Effector CD8-positive, alpha-beta T cell (primary cell): ENCODE data around the gene INTS6L.
A peak's percentile ranks its signal among the peaks of the same experiment; 100 is the strongest.

Source experiments
- DNase-seq: peaks from one replicate; lab custom pipeline; 2025; lab: John Stamatoyannopoulos, UW
- total RNA-seq, 4 experiments: gene quantifications; one replicate each; lab custom pipeline; 2026; lab: John Stamatoyannopoulos, UW

Gene INTS6L, protein sequence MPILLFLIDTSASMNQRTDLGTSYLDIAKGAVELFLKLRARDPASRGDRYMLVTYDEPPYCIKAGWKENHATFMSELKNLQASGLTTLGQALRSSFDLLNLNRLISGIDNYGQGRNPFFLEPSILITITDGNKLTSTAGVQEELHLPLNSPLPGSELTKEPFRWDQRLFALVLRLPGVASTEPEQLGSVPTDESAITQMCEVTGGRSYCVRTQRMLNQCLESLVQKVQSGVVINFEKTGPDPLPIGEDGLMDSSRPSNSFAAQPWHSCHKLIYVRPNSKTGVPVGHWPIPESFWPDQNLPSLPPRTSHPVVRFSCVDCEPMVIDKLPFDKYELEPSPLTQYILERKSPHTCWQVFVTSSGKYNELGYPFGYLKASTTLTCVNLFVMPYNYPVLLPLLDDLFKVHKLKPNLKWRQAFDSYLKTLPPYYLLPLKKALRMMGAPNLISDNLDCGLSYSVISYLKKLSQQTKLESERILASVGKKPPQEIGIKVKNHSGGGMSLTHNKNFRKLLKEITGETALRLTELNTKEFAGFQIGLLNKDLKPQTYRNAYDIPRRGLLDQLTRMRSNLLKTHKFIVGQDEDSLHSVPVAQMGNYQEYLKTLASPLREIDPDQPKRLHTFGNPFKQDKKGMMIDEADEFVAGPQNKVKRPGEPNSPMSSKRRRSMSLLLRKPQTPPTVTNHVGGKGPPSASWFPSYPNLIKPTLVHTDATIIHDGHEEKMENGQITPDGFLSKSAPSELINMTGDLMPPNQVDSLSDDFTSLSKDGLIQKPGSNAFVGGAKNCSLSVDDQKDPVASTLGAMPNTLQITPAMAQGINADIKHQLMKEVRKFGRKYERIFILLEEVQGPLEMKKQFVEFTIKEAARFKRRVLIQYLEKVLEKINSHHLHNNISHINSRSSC
- total RNA-seq, result 88.4 to 104 (median 95.9) reads per million in 4 experiments

DNA sequence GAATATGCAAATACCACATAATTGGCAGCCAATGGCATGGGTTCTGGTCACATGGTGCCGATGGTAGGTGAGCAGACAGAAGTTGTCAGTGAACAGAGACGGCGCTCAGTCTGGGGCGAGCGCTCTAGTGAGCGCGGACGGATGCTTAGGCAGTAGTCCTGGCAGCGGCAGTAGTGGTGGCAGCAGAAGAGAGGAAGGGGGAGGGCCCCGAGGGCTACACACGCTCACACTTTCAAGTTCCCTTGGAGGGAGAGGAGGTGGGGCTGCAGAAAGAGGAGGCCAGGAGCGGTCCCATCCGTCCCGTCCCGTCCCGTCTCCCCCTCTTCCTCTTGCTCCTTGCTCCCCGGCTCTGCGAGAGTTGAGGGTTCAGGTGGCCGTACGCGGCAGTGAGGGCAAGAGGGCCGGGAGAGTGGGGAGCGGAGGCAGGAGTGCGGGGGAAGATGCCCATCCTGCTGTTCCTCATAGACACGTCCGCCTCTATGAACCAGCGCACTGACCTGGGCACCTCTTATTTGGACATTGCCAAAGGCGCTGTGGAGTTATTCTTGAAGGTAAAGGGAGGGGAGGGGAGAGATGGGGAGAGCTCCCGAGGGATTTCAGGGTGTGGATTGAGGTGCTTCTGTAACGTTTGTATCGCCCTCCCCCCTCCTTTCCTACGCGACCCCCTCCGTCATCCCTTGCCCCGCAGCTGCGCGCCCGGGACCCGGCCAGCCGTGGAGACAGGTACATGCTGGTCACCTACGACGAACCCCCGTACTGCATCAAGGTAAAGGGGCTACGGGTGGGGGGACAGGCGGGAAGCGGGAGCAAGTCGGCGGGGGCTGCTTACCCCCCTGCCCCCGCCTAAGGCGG, at the start of gene INTS6L:
INTS6L (plus strand) TSS at position 108 of the 852 bp plus-strand sequence; CDS start at position 441, 333 bp downstream.
- DNase-seq, result peak; percentile 81

DNA sequence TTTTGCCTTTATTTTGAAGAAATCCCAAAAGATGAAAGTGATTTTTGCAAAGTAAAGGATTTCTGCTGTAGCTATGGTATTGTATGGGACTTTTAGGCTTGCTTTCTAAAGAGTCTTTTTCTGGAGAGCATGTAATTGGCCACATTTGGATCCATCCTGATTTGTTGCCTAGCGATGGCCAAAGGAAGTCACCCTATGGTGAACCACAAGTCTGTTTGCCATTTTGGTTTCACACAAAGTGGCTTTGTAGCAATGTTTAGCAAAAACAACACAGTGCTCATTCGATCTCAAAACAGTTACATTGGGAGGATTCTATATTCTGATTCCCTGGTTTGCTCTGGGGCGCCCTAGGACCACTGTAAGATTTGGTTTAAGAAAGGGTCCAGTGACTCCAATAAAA, 44.1 kb upstream of the INTS6L start:
- DNase-seq, result no peak

DNA sequence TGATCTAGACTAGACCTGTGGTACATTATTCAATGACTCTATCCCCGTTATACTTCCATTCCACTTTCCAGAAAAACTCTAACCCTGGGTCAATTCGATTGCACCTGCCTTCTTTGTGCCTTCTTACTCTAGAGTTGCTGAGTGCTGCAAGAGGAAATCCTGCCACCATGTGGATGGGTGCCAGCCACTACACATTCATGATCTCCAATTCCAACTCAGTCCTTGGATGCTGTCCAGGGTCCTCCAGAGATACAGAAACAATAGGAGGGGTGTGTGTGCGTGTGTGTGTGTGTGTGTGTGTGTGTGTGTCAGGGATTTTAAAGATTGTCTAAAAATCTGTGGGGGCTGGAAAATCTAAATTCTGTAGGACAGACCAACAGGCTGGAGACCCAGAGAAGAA, 42.9 kb upstream of the INTS6L start:
- DNase-seq, result no peak

DNA sequence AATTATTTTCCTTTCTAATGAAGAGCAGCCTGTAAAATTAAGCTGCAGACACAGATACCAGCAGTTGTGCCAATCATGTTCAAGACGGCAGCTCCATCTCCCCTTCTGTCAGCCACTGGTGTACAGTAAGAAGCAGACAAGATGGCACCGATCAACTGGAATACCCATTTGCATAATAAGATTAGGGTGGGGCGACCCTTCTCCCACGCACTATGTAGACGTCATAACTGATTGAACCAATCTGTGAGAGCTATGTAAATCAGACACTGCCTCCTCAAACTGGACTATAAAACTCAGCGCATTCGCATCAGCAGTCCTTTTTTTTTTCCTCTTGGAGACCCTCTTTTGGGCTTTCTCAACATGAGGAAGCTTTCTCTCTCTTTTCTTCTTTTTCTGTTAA, 40.4 kb upstream of the INTS6L start:
- DNase-seq, result no peak

DNA sequence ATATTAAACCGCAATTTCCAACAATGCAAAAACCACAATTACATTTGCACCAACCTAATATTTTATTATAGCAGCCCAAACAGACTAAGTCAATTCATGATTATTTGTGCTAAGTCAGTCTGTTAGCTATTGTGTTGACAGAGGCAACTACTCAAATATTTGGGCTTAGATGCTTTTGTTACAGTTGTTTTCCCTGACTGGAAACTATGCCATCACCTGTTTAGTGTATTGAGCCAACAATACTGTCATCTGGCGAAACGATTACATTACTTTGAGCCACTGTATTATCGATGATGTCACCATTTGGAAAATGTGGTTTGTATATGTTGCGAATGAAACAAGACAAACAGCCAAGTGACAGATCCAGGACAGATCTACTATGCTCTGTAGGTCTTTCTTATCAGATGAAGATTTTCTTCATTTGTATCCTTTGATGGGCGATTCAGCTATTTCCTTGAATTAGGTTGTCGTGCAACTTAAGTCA, 38.7 kb upstream of the INTS6L start:
- DNase-seq, result no peak

DNA sequence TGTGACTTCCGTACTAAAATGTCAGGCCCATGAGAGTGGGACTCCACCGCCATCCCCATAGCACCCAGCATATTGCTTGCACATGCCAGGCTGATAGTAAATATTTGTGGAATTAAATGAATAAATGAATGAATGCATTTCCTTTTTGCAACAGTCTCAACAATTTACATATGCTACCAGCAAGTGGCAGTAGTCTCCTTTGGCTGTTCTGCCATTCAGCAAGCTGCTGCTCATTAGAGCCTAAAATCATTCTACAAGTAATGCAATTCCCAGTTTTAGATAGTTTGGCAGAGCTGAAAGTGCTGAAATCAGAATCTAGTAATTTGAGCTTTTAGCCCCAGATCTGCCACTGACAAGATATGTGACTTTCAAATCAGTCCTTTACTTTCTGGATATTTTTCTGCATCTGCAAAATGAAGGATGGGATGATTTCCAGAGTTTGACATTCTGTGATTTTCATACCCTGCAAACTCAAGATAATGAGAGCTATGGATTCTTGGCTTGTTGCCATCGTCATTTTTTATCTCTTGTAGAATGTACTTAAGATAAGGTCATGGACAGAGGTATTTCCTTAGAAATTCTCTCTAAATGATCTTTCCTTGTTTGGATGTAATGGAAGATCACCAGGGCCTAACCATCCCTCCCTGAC, 35.7 kb upstream of the INTS6L start:
- no peak for DNase-seq

DNA sequence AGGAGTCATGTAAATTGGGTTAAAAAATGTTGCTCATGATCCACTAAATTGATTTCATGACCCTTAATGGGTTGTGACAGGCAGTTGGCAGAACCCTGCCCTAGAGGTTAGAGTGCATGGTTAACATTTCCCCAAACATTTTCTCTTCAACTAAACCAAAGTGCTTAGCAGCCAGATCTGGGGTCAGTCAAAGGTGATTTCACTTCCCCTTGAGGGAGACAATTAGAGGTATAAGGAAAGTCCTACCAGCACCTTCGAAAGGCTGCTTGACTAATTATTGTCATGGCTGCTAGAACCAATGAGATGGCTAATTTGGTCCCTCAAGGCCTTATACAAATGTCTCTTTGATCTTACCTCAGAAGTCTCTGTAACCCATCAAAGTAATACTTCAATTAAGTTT, 30.9 kb upstream of the INTS6L start:
- DNase-seq, result no peak

DNA sequence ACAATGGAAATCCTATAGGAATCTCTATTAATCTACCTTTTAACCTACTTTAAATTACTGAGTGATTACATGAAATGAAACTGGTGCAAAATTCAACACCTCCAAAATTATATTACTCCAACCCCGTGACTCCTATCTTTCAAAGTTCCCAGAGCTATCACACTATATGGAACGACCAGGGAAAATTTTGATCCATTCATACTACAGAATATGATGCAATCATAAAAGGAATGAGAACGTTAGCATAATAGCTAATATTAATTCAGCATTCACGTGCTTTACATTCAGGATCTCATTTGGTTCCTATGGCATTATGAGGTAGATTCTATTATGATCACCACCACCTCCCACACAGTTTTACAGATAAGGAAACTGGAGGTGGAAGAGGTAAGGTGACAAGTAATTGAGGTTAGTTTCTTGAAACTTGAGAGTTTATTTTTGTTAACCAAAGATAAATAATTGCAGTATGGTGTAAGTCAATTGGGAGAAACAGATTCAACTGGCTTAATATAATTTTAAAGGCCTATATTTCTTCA, 29.4 kb upstream of the INTS6L start:
- DNase-seq, result no peak

DNA sequence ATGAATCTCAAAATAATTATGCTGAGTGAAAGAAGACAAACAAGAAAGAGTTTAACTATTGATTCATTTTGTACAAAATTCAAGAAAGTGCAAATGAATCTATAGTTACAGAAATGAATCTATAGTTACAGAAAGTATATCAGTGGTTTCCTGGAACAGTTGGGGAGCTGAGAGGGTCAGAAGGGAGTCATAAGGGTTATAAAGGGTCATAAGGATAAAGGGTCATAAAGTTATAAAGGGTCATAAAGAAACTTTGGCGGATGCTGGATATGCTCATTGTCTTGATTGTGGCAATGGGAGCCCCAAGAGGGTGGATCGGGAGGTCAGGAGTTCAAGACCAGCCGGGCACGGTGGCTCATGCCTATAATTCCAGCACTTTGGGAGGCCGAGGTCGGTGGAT, 26.0 kb upstream of the INTS6L start:
- DNase-seq, result no peak

DNA sequence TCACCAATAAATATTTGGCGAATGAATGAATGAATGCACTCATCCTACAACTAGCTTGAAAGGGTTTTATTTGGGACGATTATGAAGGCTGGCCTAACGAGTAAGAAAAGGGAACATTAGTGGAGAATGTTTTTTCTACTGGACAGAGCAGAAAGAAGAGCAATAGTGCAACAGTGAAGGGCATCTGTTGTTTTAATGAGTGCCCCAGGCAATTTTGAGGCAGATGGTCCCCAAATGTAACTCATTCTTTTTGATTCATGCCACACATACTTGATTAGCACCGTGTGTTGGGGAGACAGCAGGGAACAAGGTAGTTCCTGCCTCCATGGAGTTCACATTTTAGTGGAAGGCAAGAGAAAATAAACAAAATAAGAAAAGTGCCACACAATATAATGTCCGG, 22.7 kb upstream of the INTS6L start:
- no peak for DNase-seq

DNA sequence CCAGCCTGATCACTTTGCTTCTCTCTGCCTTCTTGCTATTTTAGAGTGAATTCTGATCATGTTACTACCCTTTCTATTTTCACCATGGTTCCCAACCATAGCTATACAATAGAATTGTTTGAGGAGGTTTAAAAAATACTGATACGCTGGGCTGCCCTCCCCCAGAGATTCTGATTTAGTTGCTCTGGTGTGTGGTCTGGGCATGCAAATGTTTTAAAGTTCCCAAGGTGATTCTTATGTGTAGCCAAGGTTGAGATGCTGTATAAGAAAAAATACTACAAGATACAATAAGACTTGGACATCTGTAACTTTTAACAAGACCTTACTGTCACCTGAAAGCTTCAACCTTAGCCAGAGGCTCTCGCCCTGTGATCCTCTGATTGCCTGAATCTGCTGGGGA, 22.2 kb upstream of the INTS6L start:
- DNase-seq, result no peak

DNA sequence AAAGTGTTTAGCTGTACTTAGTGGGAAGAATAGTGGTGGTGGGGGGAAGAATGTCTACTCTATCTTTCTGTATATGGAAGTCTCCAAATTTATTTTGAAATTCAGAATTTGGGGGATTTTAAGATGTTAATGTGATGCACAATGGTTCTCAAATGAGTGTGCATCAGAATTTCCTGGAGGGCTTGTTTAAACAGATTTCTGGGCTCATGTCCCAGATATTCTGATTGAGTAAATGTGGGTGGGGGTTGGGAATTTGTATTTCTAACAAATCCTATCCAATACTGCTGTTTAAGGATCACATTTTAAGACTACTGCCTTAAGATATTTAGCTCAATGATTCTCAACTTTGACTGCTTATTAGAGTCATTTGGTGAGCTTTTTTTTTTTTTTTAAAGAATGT, 15.1 kb upstream of the INTS6L start:
- DNase-seq, result no peak

DNA sequence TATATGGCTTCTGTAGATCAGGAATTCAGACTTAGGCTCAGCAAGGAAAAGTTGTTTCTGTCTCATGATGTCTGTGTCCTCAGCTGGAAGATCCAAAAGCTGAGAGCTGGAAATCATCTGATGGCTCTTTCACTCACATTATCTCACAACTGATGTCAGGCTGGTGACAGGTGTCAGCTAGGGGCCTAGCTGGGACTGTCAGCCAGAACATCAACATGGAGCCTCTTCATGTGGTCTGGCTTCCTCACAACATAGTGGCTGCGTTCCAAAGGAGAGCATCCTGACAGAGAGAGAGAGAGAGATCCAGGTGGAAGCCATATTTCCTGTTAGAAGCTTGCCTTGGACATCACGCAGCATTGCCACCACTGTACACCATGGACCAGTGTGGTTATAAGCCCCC, 10.6 kb upstream of the INTS6L start:
- no peak for DNase-seq

DNA sequence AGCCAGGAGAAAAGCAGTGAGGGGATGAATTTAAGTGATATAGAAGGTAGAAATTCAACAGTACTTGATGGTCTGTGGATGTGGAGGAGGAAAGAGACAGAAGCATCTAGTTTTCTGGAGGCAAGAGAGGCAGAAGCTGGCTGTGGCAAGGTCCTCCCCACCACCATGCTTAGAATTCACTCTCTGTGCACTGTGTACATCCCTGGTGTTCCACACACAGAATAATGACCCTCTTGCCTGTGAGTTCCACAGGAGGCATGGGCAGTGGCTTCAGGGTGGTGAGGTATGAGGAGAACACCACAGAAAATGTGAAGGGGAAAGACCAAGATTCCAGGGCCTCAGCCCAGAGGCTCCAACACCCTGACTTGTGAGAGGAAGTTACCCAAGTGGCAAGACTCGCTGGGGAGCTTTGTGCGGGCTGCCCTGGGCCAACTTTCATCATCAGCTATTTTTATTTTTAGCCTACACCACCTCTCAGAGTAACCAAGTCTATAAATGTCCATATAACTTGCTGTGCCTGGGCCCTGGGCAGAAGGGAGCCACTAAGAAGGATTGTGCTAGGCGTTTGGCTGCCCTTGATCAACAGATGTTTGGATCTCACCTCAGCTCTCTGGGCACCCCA, 7.8 kb upstream of the INTS6L start:
- no peak for DNase-seq

DNA sequence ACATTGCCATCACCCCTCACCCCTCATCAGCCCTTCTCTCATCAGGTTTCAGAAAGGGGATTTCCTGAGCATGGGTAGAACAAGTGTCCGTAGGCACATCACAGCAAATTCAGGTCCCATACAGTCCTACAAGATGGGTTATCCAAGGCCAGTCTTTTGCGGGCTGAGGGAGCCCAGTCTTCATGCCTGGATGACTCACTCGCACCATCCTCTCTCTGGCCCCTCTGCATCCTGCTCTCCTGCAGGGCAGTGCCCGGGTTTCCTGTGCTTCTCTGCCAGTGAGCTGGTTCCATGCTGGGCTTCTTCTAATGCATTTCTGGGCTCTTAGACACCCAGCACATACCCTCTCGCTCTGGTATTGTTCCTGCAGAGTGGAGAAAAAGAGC, 7.3 kb upstream of the INTS6L start:
- no peak for DNase-seq

DNA sequence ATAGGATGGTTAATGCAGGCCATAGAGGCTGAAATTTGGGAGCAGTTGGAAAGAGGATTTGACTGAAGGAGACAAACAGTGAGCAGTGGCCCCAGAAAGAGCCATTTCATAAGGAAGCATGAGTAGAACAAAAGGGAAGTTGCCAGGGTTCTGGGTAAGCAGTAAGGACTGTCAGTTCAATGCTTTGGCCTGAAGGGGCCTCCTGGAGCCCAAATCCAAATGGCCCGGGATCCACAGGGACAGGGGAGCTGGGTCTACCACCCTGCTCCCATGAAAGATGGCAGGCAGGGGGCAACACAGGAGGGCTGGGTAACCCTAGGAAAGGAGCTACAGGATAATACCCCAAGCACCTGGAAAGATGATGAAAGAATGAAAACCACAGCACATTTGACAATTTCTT, 4.1 kb upstream of the INTS6L start:
- DNase-seq, result no peak

DNA sequence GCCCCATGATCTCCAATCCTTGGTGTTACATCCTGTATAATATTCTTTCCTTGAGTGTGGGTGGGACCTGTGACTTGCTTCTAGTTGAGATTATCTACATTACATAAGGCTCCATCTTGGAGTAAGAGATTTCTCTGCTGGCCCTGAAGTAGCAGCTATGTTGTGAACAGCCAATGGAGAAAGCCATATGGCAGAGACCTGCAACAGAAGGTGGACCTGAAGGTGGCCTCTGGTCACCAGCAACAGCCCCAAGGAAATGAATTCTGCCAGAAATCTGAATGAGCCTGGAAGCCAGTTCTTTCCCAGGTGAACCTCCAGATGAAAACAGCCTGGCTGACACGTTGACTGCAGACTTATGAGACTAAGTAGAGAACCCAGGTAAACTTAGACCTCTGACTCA, 2.3 kb upstream of the INTS6L start:
- DNase-seq, result no peak

DNA sequence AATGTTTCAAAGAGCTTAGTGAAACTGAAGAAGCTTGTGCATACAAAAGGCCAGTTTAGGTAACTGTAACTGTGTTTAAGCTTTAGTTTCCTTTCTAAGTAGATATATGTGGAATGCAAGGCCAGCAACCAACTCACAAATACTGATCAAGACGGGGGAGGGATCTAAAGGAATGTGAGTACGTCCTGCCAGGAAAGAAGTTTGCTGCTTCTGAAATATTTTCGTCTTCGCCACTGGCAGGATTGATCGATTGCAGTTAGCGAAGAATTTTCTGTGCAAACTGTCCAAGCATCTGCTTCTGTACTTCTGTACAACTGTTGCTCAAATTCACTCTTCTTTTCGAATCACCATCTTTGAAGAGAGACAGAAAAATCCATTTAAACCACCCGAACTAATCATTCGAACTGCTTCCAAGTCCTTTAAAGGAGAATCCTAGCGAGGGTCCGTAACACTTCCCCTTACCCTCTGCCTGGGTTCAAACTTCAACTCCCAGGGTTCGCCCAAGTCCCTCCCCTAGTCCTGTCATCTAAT, 373 bp upstream of the INTS6L start:
- DNase-seq, result no peak

DNA sequence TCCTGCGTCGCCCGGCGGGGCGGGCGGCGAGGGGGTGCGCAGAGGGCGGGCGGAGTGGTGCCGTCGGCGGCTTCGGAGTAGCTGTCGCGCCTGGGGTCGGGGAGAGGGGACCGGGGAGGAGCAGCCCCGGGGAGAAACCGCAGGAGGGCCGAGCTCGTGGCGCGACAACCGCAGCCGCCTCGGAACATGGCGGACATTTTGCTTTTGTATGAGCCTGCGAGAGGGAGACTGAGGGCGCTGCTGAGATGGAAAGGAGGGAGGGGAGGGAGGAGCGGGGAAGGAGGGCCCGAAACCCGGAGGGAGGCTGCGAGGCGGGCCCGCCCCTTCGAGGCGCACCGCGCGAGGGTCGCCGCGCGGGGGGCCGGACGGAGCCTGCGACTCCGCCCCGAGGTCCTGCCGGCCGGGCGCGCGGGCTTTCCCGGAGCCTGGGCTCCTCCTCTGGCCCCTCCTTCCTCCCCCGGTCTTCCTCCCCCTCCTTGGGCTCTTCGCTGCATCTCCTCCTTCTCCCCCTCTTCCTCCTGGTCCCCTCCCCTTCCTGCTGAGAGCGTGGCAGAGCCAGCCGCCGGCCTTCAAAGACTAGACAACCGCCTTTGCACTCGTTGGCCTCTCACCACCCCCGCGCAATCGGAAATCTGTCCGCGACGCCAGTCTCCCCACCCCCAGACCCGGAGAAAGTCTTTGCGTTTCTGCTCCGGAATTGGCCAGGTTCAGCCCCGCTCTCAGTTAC, 1.1 kb downstream of the INTS6L start:
- peak; percentile 77 for DNase-seq

DNA sequence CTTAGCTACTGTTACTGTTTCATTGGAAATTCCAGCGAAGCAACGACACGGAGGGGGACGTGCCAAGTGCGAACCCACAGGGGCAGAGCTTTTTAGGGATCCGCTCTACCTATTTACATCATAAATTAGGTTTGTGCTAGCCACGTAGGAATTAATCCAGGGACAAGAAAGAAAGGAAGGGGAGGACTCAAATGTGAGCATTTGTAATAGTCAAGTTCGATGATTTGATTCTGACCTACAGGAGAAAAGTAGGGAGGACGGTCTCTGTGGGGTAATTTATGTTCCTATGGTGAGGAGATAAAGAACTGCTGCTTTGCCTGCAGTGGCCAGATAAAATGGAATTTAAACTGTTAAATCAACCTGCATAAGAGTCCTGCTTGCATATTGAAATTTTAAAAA, 1.7 kb downstream of the INTS6L start:
- DNase-seq, result no peak
